Measurements from ENCODE around the gene PLK3. TPM values are rescaled to one million over a fixed set of nuclear protein-coding genes. Genes with fewer than 3 reads are reported as not detected.

PLK3 gene
- total RNA-seq, 1 experiment from 2014 or later = 3.2 TPM

- H3K4me3 ChIP-seq (ENCODE audit: low read depth, low read length) = no peak overlapping the region
- no peaks in the 10 kb centered on the region for H3K36me3 ChIP-seq (ENCODE audit: control insufficient read depth, insufficient read depth, low read length)
- TF ChIP-seq, protein P1, sequence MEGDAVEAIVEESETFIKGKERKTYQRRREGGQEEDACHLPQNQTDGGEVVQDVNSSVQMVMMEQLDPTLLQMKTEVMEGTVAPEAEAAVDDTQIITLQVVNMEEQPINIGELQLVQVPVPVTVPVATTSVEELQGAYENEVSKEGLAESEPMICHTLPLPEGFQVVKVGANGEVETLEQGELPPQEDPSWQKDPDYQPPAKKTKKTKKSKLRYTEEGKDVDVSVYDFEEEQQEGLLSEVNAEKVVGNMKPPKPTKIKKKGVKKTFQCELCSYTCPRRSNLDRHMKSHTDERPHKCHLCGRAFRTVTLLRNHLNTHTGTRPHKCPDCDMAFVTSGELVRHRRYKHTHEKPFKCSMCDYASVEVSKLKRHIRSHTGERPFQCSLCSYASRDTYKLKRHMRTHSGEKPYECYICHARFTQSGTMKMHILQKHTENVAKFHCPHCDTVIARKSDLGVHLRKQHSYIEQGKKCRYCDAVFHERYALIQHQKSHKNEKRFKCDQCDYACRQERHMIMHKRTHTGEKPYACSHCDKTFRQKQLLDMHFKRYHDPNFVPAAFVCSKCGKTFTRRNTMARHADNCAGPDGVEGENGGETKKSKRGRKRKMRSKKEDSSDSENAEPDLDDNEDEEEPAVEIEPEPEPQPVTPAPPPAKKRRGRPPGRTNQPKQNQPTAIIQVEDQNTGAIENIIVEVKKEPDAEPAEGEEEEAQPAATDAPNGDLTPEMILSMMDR (IDR thresholded peaks at IDR 0.05; ENCODE audit: insufficient read depth in 1 of 2, low read depth in 1 of 2, low read length in 1 of 2, severe bottlenecking in 1 of 2, unreplicated experiment in 1 of 2) = no peak
- H3K4me1 ChIP-seq = no peaks in the 10 kb centered on the region
- Mint-ChIP-seq H3K4me3 (ENCODE audit: unreplicated experiment) (no peak overlapping the region), H3K4me1 (ENCODE audit: low read depth, unreplicated experiment) (no peaks in the 10 kb centered on the region), H3K27ac (ENCODE audit: unreplicated experiment) (no peak overlapping the region), H3K27me3 (ENCODE audit: insufficient read depth, unreplicated experiment) (no peaks in the 10 kb centered on the region), H3K36me3 (ENCODE audit: insufficient read depth, unreplicated experiment) (no peaks in the 10 kb centered on the region), H3K9me3 (ENCODE audit: unreplicated experiment) (no peaks in the 10 kb centered on the region)
- H3K9me3 ChIP-seq = no peaks in the 10 kb centered on the region
- no TSS peak for BruUV-seq (replicated peaks)
- ChIA-PET POLR2A (interaction anchor here (0.8 to 1.0 kb wide), 2 partner anchors 8 to 46 kb away, joined by 3 read pairs; no protein-coding TSS in a partner anchor), CTCF (interaction anchor here (0.6 kb wide), 1 partner anchor 28 kb away, joined by 3 read pairs; no protein-coding TSS in a partner anchor)
- intact Hi-C loops (cut with micrococcal nuclease; ENCODE audit: unreplicated experiment) = no loop called here
- no peak for DNase-seq
- no peaks in the 10 kb centered on the region for H3K27me3 ChIP-seq (replicated peaks; ENCODE audit: control insufficient read depth, insufficient read depth, low read length)
Observed at GRCh38 chr1:44827197-44828002, 27.2 kb downstream of the PLK3 start.

DNA sequence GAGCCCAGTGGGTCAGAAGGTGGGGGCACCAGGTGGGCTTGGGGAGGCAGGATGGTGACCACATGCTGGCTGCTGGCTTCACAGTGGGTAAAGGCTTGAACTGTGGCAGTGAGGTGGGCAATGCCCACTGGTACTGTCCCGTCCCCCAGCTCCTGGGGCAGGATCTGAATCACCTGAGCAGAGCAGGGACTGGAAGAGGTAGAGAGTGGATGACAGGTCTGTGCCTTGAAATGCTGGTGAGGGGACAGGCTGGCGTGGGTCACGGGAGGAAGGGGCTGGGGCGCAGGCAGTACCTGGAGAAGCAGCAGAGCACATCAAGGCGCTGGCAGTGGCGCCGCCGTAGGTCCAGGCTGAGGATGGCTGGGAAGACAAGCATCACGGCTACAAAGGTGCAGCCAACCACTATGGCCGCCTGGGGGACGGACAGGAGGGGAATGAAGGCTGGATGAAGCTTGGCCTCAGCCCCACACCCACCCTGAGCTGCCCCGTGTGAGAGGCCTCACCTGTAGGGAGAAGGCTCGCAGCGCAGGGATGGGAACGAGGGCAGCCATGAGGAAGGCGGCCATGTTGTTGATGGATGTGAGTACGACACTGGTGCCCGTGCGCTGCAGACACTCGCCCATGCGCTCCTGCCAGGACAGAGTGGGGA is 27.9 kb downstream of the PLK3 start:
- CTCF ChIA-PET = no interaction called here
- Mint-ChIP-seq H3K4me3 (ENCODE audit: unreplicated experiment) (no peak overlapping the region), H3K27ac (ENCODE audit: unreplicated experiment) (no peak overlapping the region), H3K9me3 (ENCODE audit: unreplicated experiment) (no peaks in the 10 kb centered on the region), H3K36me3 (ENCODE audit: insufficient read depth, unreplicated experiment) (no peaks in the 10 kb centered on the region), H3K4me1 (ENCODE audit: low read depth, unreplicated experiment) (no peaks in the 10 kb centered on the region), H3K27me3 (ENCODE audit: insufficient read depth, unreplicated experiment) (no peaks in the 10 kb centered on the region)
- TF ChIP-seq, protein P1 (IDR thresholded peaks at IDR 0.05; ENCODE audit: insufficient read depth in 1 of 2, low read depth in 1 of 2, low read length in 1 of 2, severe bottlenecking in 1 of 2, unreplicated experiment in 1 of 2) = no peak
- Histone ChIP-seq H3K27me3 (replicated peaks; ENCODE audit: control insufficient read depth, insufficient read depth, low read length) (no peaks in the 10 kb centered on the region), H3K4me1 (no peaks in the 10 kb centered on the region), H3K4me3 (ENCODE audit: low read depth, low read length) (no peak overlapping the region), H3K9me3 (no peaks in the 10 kb centered on the region), H3K36me3 (ENCODE audit: control insufficient read depth, insufficient read depth, low read length) (no peaks in the 10 kb centered on the region)
- DNase-seq = no peak
- POLR2A ChIA-PET = interaction anchor here (1.0 kb wide), 1 partner anchor 9 kb away, joined by 3 read pairs; no protein-coding TSS in a partner anchor
- intact Hi-C loops (cut with micrococcal nuclease; ENCODE audit: unreplicated experiment) = no loop called here
- BruUV-seq (replicated peaks) = no TSS peak

- Mint-ChIP-seq H3K27ac (ENCODE audit: unreplicated experiment) (no peak overlapping the region), H3K36me3 (ENCODE audit: insufficient read depth, unreplicated experiment) (no peaks in the 10 kb centered on the region), H3K27me3 (ENCODE audit: insufficient read depth, unreplicated experiment) (no peaks in the 10 kb centered on the region), H3K4me3 (ENCODE audit: unreplicated experiment) (no peak overlapping the region), H3K4me1 (ENCODE audit: low read depth, unreplicated experiment) (no peaks in the 10 kb centered on the region), H3K9me3 (ENCODE audit: unreplicated experiment) (no peaks in the 10 kb centered on the region)
- Histone ChIP-seq H3K36me3 (ENCODE audit: control insufficient read depth, insufficient read depth, low read length) (no peaks in the 10 kb centered on the region), H3K4me1 (no peaks in the 10 kb centered on the region), H3K27me3 (replicated peaks; ENCODE audit: control insufficient read depth, insufficient read depth, low read length) (no peaks in the 10 kb centered on the region), H3K9me3 (no peaks in the 10 kb centered on the region), H3K4me3 (ENCODE audit: low read depth, low read length) (no peak overlapping the region)
- intact Hi-C loops (cut with micrococcal nuclease; ENCODE audit: unreplicated experiment) = no loop called here
- TF ChIP-seq, protein P1 (IDR thresholded peaks at IDR 0.05; ENCODE audit: insufficient read depth in 1 of 2, low read depth in 1 of 2, low read length in 1 of 2, severe bottlenecking in 1 of 2, unreplicated experiment in 1 of 2) = no peak
- BruUV-seq (replicated peaks) = no TSS peak
- no peak for DNase-seq
- ChIA-PET POLR2A (interaction anchor here (0.6 kb wide), 1 partner anchor 10 kb away, joined by 4 read pairs; no protein-coding TSS in a partner anchor), CTCF (no interaction called here)
Observed at GRCh38 chr1:44828841-44829440, 28.8 kb downstream of the PLK3 start.

Data from Caco-2 (cell line).